Bone marrow (tissue), 2 donors: ENCODE results near the gene PELI2.
A peak's percentile ranks its signal among the peaks of the same experiment; 100 is the strongest.

ENCODE experiments used
- DNase-seq, 2 donors: peaks; one replicate each; lab custom pipeline; 2025; lab: John Stamatoyannopoulos, UW

PELI2 gene, protein sequence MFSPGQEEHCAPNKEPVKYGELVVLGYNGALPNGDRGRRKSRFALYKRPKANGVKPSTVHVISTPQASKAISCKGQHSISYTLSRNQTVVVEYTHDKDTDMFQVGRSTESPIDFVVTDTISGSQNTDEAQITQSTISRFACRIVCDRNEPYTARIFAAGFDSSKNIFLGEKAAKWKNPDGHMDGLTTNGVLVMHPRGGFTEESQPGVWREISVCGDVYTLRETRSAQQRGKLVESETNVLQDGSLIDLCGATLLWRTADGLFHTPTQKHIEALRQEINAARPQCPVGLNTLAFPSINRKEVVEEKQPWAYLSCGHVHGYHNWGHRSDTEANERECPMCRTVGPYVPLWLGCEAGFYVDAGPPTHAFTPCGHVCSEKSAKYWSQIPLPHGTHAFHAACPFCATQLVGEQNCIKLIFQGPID

DNA sequence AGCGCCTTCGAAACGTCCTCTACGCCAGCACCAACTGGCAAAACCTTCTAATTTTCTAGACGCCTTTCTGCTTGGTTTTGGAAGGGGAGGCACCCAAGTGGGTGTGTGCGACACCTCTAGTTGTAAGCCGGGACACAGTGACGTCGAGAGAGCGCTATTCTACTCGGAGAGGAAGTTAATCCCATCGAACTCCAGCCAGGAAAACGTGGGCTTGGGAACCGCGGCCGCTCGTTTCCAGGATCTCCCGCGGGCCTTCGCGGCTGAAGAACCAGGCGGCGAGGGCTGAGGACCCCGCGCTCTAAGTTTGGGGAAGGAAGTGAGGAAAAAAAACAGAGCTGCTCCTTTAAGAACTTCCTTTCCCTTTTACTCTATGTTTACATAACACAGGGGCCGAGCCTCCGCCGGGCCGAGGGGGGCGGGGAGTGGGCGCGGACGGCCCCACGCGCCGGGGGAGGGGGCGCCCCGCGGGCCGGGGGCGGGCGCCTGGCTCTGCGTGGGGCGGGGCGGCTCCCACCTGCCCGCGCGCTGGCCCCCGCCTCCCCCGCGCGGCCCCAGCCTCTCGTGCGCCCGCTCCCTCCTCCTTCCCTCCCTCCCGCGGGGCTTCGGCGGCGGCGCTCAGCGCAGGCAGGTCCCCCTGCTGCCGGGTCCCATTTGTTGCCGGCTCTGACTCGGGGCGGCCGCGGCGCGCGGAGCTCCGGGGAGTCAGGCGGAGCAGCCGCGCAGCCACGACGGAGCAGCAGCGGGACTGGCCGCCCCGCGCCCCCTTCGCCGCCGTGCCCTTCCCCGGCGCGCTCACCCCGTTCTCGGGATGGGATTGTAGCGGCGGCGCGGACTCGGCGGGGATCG lies at the start of gene PELI2:
TSS of gene PELI2 (plus strand) at position 647 of the 846 bp plus-strand sequence. CDS start 250 bp downstream, outside the sequence.
- peak; percentile 62 to 81 for DNase-seq

DNA sequence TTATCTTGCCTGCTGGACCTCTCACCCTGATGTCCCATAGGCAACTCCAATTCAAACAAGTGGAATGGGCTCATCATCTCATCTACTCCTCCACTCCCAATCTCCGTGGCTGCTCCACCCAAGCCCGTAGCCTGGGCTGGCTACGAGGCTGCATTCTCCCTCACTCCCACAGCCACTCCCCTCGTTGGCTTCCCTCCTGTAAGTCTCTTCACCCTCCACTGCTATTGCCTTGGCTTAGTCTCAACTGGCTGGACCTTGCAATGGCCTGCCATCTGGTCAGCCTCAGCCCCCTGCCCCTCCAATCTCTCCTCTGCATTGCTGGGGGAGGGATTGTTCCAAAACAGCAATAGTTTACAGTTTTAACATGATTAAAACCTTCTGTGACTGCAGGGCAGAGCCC lies 44.4 kb upstream of the PELI2 start:
- DNase-seq, result no peak

DNA sequence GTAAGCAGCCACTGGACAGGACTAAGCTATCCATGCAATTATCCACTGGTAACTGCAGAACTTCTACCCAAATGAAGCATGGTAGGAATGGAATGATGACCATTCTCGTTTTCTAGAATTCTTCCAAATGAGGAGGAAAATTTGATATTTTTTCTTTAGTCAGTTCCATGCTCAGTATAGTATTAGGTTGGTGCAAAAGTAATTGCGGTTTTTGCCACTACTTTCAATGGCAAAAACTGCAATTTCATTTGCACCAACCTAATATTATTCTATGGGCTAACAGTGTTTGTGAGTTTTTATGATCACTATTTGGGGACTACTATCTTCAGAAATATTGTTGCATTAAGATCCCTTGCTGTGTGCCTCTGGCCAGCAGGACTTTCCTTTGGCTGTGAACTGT lies 42.9 kb upstream of the PELI2 start:
- DNase-seq, result no peak

DNA sequence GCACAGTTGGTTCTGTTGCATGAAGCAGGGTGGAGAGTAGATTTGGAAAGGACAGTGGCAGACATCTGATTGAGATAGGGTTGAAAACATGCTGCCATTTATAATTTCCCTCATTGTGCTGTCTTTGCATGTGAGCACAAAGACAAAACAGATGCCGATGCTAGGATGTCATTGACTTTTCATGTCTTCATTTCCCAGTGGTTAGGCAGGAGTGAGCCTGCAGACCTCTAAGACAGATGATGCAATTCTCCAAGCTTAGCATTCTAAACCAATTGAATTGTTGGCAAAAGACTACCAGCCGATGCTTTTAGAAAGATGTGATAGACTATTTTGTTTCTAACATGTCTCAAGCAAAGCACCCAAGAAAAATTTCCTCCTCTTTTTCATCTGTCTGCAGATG lies 37.1 kb upstream of the PELI2 start:
- no peak for DNase-seq

DNA sequence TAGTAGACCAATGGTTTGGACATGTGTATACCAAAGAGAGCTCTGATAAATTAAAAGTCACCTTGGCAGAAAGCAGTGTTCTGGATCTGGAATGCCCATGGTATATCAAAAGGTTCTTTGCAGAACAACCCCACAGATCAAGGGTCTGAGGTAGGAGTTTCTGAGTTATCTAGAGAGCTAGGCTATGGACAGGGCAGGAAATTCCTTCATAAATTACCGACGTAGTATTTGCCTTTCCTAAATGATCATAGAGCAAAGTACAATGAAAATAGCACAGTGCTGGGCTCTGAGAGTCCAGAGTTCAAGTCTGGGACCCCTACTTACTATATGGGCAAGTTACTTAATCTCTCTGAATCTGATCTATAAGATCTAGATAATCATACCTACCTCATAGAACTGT lies 35.3 kb upstream of the PELI2 start:
- no peak for DNase-seq

DNA sequence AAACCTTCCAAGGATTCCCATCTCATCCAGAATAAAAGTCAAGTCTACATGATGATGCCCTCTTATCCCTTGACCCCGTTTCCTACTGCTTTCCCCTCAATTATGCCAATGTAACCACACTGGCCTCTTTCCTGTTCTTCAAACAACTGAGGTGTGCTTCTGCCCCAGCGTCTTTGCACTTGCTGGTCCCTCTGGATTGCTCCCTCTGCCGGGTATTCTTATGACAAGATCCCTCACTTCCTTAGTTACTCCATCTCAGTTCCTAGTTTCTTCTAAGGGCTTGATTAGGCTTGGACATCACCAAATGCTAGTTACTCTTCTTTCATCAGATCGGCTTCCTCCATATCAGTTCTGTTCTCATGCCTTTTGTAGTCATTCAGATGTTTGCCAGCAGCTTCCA lies 32.7 kb upstream of the PELI2 start:
- DNase-seq, result no peak

DNA sequence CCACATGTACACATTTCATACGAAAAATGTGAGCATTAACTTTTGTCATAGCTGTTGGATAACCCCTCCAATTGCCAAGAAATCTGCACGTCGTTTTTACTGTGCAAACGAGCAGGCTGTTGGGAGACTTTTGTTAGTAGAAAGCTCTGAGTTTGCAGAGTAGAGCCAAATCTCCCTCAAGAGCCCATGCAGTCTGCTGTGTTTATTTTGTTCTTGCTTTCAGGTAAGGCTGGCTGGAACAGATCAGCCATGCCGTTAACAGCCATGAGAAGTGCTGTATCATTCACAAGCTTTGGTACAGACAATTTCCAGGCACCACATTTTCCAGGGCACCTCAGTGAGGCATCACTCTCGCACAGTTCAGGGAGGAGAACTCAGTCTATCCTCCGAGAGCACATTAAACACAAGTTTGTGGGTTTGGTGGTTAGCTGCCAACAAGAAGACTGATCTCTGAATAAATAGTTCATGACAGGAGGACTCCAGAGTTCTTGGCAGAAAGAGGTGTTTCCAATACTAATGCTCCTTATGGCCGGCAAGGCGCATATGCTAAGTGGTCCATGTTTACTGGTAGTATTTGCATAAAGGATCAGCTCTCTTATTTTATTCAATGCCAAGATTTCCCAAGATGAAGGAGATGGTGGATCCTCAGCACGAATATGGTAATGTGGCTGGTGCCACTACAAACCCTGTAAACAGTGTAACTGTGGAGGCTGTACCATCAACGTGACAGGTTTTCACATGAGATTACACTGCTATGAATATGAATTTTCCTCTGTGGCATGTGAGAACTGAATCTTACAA lies 30.3 kb upstream of the PELI2 start:
- no peak for DNase-seq

DNA sequence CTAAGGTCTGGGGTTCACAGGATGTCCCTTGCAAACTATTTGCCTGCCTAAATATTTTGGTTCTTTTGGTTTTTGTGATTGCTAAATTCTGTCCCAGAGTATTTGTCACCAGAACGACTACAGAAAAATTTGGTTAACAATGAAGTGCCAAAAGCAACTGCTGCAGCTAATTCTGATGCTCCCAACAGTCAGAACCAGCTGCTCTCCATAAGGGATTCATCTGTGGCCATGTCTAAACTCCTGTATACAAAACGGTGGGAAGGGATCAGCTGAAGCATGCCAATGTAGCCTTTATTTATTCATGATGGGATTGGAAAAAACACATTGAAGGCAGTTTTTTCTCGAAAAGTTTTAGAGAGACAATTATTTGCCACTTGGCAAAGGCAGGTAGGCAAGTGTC lies 29.3 kb upstream of the PELI2 start:
- no peak for DNase-seq

DNA sequence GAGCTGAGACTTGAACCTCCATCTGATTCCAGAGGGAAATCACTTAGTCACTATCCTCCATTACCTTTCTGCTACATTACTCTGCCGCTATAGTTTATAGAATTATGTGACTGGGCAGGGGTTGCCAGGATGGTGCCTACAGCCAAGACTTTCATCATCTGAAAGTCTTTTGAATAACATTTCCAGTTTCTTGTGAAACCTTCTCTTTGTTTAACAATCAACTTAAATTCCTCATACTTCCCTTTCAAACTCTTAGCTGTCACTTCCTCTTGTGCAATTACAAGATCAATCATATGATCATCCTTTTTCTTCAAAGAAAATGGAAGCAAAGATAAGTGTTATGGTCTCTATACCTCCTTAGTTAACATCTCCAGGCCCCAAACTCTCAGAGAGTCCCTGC lies 25.4 kb upstream of the PELI2 start:
- DNase-seq, result peak in 1 of 2 donors; percentile 30

DNA sequence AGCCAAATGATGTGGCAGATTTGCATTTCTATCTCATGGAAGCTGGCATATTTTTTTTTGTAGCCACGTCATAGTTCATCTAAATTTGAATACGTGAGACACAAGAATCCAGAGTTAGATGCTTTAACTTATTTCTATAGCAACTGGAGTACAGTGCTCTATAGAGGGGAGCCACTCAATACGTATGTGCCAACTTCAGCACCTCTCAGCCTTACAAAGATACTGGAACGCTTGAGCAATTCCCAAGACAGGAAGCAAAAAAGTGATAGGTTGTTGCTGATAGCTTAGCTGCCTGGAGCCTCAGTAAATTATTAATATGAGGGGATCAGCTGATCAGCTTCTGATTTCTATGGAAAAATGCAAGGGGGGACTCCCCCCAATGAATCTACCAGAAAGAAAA lies 24.1 kb upstream of the PELI2 start:
- DNase-seq, result no peak

DNA sequence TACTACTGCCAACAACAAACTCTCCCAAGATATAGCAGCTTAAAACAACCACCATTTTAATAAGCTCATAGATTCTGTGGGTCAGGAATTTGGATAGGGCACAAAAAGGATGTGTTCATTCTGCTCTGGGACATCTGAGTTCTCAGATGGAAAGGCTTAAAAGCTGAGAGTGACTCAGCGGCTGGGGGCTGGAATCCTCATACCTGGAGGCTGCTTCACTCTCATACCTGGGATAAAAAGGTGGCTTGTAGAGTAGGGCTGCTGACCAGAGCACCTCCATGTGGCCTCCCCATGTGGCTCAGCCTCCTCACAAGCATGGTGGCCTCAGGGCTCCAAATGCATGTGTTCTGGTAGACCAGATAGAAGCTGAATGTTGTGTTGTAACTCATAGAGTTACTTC lies 20.2 kb upstream of the PELI2 start:
- DNase-seq, result no peak

DNA sequence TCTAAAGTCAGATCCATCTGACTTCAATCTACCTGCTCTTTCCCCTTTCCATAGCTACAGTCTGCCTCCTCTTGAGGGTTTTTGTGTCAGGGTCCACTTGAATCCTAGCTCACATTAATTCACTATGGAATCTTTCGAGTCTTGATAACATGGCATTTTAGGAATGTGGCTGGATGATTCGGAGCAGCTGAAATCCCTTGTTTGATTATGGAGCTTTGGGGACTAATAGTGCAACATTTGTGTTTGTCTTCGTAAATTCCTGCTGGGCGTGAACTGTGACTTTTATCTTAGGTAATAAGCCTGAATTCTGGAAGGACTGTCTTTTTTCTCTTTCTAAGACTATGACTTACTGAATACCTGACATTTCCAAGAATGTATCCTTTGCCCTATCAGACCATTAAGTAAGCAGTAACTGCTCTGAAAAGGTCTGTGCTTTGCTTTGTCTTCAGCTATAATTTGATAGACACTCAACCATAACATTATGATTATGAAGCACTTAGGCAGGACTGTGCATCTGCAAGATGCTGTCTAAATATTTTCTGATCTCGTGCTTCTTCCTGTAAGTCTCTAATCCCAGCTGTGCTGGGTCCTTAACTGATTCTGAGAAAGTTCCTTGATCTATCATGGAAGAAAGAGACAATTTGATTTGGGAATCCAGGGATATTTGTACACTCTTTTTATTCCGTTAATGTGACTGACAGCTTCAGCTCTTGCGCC lies 19.0 kb upstream of the PELI2 start:
- no peak for DNase-seq

DNA sequence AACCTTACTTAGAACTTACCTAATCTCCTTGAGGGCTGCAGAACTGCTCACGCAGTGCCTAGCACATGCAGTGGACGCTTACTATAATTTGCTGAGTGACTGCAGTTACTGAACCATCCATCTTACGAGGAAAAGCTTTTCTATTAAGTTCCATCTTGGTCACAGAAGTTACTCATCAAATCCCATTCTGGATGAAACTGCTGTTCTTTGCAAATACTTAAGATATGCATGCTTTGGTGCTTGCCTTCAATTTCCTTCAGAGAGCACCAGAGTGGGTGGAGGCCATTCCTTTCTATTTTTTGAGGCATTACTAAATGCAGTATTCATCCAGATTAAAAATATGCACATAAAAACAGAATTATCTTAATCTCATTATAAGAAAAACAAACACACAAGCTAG lies 17.7 kb upstream of the PELI2 start:
- no peak for DNase-seq

DNA sequence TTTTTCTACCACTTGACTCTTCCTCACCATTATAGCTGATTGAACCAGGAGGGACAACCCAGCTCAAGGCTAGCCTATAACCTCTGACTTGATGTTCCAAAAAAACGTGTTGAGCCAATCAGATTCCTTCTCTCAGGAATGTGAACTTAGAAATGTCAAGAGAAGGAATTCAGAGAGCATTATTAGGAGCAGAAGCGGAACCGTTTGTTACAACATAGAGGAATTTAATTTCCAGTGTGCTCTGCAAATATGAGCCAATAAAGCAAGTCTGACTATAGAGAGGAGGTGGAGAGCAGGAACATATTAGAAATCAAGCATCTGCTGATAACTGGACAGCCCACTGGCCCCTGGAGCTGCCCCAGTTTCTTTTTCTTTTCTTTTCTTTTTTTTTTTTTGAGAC lies 15.3 kb upstream of the PELI2 start:
- DNase-seq, result no peak

DNA sequence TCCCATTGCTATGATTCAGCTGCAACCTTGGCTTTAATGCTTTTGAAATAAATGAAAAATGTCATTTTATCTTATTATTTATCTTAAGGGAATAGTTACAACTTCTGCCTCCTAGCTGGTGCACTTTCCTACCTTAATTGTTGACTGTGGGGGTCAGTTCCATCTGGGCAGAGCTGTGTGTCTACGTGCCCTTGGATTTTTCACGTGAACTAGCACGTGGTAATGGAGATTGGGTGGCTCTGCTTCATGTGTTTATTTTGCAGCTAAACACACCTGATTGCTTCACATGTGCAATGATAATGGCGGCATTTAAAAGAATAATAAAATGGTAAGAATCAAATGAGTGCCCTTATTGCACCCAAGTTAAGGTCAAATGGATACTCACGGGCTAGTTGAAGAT lies 10.6 kb upstream of the PELI2 start:
- no peak for DNase-seq

DNA sequence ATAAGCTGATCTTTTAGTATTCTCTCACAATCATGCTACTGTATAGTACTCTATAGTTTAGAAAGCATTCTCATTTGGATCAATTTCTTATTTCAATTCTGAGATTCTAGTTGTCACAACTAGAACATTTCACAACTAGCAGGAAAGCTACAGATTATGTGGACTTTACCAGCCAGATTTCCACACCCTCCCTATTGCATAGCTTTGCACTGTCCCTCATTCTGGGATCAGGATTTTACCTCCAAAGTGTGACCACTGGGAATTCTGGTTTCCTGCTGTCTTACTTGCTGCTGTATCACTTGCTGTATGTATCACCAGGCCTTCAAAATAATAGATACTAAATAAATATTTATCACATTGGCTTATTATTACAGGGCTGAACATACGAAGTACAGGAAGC lies 10.2 kb upstream of the PELI2 start:
- no peak for DNase-seq

DNA sequence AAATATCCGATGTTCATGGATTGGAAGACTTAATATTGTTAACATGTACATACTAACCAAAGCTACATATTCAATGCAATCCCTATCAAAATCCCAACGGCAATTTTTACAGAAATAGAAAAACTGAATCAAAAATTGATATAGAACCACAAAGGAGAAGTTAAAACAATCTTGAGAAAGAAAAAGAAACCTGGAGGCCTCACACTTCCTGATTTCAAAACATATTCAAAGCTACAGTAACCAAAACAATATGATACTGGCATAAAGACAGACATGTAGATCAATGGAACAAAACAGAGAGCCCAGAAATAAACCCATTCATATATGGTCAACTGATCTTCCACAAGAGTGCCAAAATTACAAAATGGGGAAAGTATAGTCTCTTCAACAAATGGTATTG lies 5.4 kb upstream of the PELI2 start:
- DNase-seq, result peak in 1 of 2 donors; percentile 8

DNA sequence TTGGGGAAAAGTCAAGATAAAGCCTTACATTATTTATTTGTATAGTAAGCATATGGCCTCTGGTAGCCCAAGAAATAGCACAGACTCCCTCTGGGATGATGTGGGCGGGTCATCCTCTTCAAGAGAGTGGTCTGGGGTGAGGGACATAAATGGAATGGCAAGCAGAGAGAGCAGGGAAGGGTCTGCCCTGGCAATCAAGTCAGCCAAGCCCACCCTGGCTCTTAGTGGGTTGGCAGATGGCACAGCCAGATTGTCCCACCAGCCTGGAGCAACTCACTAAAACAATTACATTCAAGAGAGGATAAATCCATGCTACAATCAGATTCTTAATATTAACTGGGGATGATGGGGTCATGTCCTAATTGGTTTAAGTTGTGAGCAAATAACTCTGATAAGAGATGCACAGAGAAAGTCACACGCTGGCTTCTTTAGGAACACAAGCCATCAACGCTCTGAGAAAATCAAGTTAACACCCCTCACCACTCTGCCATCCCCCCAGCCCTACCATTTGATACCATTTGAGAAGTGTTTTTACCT lies 2.8 kb upstream of the PELI2 start:
- DNase-seq, result no peak

DNA sequence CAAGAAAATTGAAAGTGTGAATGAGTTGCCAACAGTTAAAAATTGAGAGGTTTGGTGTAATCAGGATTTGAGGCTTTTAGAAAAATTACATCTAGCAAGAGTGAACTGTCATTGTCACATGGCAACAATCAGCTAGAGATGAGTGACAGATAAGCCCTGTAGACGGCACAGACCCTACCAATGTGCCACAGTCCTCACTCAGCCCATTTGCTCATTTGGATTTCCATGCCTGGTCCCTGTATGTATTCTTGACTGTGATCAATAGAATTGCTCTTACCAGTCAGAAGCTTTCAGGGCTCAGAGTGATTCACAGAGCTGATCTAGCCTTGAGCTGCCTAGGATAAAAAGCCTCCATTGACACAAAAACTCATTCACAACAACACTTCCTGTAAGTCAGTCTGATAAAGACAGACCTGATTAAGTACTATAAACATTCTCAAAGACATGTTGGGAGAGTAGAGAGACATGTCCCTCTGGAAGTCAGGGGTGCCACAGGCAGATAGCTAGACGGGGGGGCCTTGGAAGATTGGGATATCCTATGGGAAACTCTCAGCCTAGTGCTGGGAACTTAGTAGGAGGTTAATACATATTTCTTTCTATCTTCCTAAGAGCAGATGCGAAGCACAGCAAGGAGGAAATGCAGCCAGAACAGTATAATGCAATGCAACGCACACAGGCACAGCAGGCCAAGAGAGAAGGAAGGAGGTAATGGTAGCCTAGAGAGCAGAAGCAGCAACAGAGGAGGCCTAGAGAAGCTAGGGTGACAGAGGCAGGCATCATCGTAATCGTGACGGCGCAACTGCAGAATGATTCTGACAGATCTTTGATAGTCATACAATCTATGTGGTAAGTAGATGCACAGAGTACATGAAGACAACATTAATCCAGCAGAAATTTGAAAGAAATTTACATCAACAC lies 2.0 kb upstream of the PELI2 start:
- DNase-seq, result no peak

DNA sequence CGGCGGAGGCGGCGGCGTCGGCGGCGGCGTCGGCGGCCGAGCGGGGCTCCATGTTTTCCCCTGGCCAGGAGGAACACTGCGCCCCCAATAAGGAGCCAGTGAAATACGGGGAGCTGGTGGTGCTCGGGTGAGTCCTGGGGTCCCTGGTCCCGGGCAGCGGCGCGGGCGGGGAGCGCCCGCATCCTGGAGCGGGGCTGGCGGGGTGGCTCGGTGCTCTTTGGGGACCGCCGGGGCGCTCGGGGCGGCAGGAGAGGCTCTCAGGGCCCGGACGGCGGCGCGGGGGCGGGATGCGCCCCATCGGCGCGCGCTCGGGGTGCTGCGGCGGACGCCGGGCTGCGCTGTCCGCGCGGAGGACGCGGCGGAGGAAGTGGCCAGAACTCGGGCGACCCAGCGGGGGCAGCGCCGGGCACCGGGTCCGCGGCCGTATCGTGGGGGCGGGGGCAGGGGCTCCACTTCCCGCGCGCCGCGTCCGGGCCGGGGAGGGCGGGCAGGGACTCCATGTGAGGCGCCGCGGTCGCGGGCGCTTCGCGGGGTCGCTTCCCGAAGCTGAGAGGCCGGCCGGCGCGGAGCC lies 485 bp downstream of the PELI2 start:
- DNase-seq, result peak in 1 of 2 donors; percentile 63
